HG03097 (cell line): ENCODE measurements around the gene MMP17.
"Not testable (repeated sequence)": the region's sequence is repeated elsewhere in the genome, so short reads cannot be mapped to it uniquely, and the experiment has no call there.

ENCODE experiments used
- ATAC-seq: cut with Tn5 transposase; IDR thresholded peaks from one replicate; pipeline ENCODE4 v1.9.1; 2021; ENCODE audit not compliant: unreplicated experiment, low FRiP score

Gene MMP17

GRCh38 chr12:131862994-131863710 lies 35.0 kb downstream of the MMP17 start:
- ATAC-seq: no peak

- ATAC-seq: no peak
Measured at GRCh38 chr12:131863711-131864396, 35.7 kb downstream of the MMP17 start.

DNA sequence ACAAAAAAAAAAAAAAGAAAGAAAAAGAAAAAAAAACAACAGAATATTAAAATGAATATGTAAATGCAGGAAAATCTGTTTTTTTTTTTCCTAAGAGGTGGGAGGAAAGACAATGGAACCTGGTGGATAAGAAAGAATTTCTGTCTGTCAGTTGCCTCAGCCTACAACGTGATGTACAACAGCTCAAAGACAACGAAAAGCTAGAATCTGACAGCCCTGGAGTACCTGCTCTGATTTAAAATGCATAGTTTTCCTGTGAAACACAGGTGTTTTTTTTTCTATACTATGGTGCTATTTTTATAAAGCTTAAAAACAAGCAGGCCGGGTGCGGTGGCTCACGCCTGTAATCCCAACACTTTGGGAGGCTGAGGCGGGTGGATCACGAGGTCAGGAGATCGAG lies 36.3 kb downstream of the MMP17 start:
- ATAC-seq: no peak

GRCh38 chr12:131865180-131865875 lies 37.1 kb downstream of the MMP17 start:
- no peak for ATAC-seq

DNA sequence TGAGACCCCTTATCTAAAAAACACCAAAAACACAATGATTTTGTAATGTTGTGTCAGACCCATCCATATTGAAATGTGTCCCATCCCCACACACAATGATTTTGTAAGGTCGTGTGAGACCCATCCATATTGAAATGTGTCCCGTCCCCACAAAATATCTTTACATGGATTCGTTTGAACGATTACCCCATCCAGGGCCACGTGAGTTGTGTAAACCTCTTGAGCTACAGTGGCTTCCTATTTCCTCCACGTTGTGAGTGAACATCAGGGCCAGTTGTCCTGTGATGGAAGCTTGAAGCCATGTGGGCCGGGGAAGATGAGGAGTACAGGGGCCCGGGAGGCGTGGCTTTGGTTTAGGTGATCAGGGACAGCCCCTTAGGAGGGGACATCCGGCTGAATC lies 39.3 kb downstream of the MMP17 start:
- no peak for ATAC-seq

GRCh38 chr12:131867891-131868675 lies 39.9 kb downstream of the MMP17 start:
- no peak for ATAC-seq

GRCh38 chr12:131869871-131870418 lies 41.8 kb downstream of the MMP17 start:
- ATAC-seq: no peak

- no peak for ATAC-seq
Measured at GRCh38 chr12:131871677-131872076, 43.5 kb downstream of the MMP17 start.

- ATAC-seq: no peak
Measured at GRCh38 chr12:131872154-131873051, 44.2 kb downstream of the MMP17 start.

GRCh38 chr12:131873293-131873692 lies 45.1 kb downstream of the MMP17 start:
- ATAC-seq: no peak

DNA sequence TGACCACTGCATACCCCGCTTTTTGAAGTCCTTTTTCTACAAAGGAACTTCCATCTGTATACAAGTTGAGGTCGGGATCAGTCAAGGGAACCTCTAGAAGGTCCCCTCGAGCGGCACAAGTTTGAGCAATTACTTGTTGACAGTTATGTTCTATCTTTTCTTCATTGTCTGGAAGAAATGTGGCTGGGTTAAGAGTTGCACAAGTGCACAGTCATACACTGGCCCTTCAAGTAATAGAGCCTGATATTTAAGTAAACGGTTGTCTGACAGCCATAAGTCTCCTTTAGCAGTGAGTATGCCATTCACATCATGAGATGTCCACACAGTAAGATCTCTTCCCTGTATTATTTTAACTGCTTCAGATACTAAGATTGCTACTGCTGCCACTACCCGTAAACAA lies 46.8 kb downstream of the MMP17 start:
- ATAC-seq: not testable (repeated sequence)

DNA sequence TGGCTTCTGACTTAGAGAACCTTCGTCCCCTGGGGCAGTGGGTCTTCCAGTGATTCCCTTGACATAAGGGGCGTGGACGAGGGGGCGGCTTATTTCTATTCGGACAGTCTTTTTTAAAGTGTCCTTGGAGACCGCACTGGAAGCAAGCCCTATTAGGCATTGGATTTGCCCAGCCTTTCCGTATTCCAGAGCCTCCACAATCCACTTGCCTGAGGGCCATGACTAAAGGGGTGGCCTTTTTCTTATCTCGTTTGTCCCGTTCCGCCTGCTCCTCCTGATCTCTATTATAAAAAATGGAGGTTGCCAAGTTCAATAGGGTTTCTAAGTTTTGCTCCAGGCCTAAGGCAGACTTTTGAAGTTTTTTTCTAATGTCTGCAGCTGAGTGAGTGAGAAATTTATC lies 49.0 kb downstream of the MMP17 start:
- ATAC-seq: not testable (repeated sequence)

- ATAC-seq: not testable (repeated sequence)
Measured at GRCh38 chr12:131878436-131878835, 50.2 kb downstream of the MMP17 start.

DNA sequence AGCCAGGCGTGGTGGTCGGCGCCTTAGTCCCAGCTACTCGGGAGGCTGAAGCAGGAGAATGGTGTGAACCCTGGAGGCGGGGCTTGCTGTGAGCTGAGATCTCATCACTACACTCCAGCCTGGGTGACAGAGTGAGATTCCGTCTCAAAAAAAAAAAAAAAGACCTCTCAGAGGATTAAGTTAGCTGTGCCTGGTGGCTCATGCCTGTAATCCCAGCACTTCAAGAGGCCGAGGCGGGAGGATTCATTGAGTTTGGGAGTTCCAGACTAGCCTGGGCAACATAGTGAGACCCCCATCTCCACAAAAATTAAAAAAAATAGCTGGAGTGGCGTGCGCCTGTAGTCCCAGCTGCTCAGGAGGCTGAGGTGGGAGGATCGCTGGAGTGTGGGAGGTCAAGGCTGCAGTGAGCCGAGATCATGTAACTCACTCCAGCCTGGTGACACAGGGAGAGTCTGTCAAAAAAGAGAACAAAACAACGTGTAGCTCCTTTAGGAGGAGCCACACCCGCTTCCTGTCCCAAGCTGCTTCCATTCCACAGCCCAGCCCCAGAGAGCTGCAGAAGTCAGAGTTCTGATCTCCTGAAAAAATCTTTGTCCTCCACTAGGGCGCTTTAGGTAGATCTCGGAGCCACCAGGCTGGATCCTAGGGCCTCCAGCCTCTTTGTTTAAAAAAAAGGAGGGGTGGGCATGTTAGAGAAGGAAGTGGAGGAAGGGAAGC lies 54.8 kb downstream of the MMP17 start:
- ATAC-seq: no peak

- ATAC-seq: no peak
Measured at GRCh38 chr12:131883521-131883900, 55.3 kb downstream of the MMP17 start.

DNA sequence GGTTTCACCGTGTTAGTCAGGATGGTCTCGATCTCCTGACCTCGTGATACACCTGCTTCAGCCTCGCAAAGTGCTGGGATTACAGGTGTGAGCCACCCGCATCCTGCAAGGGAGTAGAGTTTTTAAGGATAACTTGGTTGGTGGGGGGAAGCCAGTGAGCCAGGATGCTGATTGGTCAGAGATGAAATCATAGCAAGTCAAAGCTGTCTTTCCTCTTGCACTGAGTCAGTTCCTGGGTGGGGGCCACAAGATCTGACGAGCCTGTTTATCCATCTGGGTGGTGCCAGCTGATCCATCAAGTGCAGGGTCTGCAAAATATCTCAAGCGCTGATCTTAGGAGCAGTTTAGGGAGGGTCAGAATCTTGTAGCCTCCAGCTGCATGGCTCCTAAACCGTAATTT lies 56.9 kb downstream of the MMP17 start:
- ATAC-seq: not testable (repeated sequence)

DNA sequence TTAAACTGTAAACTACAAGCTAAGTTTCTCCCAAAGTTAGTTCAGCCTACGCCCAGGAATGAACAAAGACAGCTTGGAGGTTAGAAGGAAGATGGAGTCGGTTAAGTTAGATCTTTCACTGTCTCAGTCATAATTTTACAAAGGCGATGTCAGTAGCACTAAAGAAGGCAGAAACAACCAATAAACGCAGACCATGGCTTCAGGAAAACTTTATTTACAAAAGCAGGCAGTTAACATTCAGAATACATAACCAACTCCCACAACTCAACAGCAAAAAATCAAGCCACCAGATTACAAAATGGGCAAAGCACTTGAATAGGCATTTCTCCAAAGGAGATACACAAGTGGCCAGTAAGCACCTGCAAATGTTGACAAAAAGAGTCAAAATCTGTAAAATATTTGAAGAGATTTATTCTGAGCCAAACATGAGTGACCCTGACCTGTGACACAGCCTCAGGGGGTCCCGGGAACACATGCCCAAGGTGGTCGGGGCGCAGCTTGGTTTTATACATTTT lies 57.4 kb downstream of the MMP17 start:
- ATAC-seq: no peak

DNA sequence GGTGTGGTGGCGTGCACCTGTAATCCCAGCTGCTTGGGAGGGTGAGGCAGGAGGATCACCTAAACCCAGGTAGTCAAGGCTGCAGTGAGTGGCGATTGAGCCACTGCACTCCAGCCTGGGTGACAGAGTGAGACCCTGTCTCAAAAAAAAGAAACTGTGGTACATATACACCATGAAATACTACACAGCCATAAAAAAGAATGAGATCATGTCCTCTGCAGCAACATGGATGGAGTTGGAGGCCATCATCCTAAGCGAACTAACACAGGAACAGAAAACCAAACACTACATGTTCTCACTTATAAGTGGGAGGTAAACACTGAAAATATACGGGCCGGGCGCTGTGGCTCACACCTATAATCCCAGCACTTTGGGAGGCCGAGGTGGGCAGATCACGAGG lies 63.5 kb downstream of the MMP17 start:
- ATAC-seq: not testable (repeated sequence)
